Naive thymus-derived CD8-positive, alpha-beta T cell (primary cell): ENCODE data around the gene HOXD4. TPM values are rescaled to one million over a fixed set of nuclear protein-coding genes. Genes with fewer than 3 reads are reported as not detected.

Experiments
- ATAC-seq, 2 donors: fragments of 150-1000 bp; cut with Tn5 transposase in 1 of 2; sonication (Bioruptor Pico), chemical (Tn5 transposase) in 1 of 2; 1 replicate in 1 of 2; 2 replicates in 1 of 2; pipeline ENCODE4 v1.10.0; 2021; ENCODE audit warnings: mild to moderate bottlenecking in 2 of 2, moderate library complexity in 2 of 2
- POLR2A ChIA-PET: fragments of 350-600 bp; sonication (Branson Sonifier 250); formaldehyde crosslinking; loops from one replicate; lab custom pipeline; 2021; ENCODE audit warnings: antibody characterized with exemption; lab: Charles Lee
- DNase-seq, 10 donors: peaks; one replicate each; pipeline versions ENCODE4 v3.0.0 to v3.0.0-alpha.2; 2020 to 2022
- H3K27ac Mint-ChIP-seq, 10 donors: one replicate each; pipeline ENCODE4 v1.8.0; 2020 to 2022; ENCODE audit warnings: mild to moderate bottlenecking in 10 of 10, mixed read lengths in 10 of 10, moderate library complexity in 4 of 10, inconsistent platforms in 1 of 10
- H3K27me3 Mint-ChIP-seq, 5 donors: one replicate each; pipeline ENCODE4 v1.8.0; 2021 to 2022; ENCODE audit warnings: mixed read lengths in 5 of 5
- H3K36me3 Mint-ChIP-seq, 3 donors: one replicate each; pipeline ENCODE4 v1.8.0; 2020 to 2022; ENCODE audit warnings: mixed read lengths in 3 of 3, mild to moderate bottlenecking in 2 of 3, inconsistent platforms in 1 of 3
- H3K4me1 Mint-ChIP-seq, 4 donors: one replicate each; pipeline ENCODE4 v1.8.0; 2021 to 2022; ENCODE audit warnings: mixed read lengths in 4 of 4
- H3K4me3 Mint-ChIP-seq, 10 donors: one replicate each; pipeline ENCODE4 v1.8.0; 2020 to 2022; ENCODE audit warnings: mild to moderate bottlenecking in 10 of 10, mixed read lengths in 10 of 10, moderate library complexity in 6 of 10, inconsistent platforms in 1 of 10
- H3K9me3 Mint-ChIP-seq, 9 donors: one replicate each; pipeline ENCODE4 v1.8.0; 2020 to 2022; ENCODE audit warnings: mixed read lengths in 9 of 9, mild to moderate bottlenecking in 3 of 9, inconsistent platforms in 1 of 9, moderate library complexity in 1 of 9
- polyA plus RNA-seq, 3 donors: library from polyadenylated mRNA; unstranded; fragments of 300-500 nt; fragmentation: Illumina TruSeq; gene quantifications; one replicate each; pipeline ENCODE4 v1.2.3, GENCODE V29; 2021
- total RNA-seq, 8 experiments: library from RNA in 2 of 8; stranded (reverse) in 2 of 8; gene quantifications; one replicate each; pipeline ENCODE4 v1.2.3 and lab custom pipeline; 2021 to 2026

Gene HOXD4
- total and polyA plus RNA-seq, 5 experiments from 2014 or later, result not detected

DNA sequence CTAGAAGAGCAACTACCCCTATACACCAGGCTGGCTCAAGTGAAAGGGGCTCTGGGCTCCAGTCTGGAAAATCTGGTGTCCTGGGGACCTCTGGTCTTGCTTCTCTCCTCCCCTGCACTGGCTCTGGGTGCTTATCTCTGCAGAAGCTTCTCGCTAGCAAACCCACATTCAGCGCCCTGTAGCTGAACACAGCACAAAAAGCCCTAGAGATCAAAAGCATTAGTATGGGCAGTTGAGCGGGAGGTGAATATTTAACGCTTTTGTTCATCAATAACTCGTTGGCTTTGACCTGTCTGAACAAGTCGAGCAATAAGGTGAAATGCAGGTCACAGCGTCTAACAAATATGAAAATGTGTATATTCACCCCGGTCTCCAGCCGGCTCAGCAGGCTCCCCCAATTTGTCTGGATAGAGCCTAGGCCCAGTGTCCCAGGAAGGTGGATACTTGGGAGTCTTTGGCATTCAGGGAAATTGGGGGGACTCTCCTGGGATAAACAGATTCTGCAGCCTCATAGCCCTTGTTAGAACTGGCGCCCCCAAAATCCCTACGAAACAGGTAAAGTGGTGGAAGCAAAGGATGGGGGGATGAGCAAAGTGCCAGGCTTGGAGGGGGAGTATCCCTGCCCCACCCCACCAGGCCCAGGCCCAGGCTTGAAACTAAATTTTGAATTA, 2.5 kb upstream of the HOXD4 start:
- Mint-ChIP-seq H3K36me3 (no peaks in the 10 kb centered on the region), H3K27me3 (peaks cover 56 to 96% (median 79%) of the 10 kb centered on the region in 5 donors), H3K9me3 (peaks cover 0 to 7% (median 0%) of the 10 kb centered on the region in 9 donors), H3K4me1 (peaks cover 4 to 18% (median 11%) of the 10 kb centered on the region in 4 donors), H3K27ac (no peak overlapping the region), H3K4me3 (no peak overlapping the region)
- DNase-seq, result no peak
- ATAC-seq, result no peak
- POLR2A ChIA-PET, result no interaction called here

DNA sequence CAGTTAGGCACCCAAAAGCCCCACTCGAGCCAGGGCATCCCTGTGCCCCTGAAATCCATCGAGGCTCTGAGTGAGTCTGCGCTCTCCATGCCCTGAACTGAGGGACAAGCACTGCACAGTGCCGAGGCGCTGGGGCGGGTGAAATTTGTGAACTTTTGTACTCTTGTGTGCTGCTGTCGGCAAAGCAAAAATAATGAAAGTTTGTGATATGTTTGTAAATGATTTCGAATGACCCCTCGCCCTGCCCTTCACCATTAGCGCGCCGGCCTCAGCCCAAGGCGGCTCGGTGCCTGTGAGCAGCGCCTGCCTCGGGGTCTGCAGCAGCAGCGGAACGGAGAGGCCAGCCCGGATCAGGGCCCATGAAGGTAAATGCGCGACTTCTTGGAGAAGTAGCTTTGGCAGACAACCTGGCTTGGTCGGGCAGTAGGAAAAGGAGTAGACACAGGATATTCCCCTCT, 1.8 kb upstream of the HOXD4 start:
- ATAC-seq (no peak), DNase-seq (no peak)
- POLR2A ChIA-PET, result no interaction called here
- peaks cover 57 to 96% (median 82%) of the 10 kb centered on the region in 5 donors for H3K27me3 Mint-ChIP-seq
- peaks cover 4 to 18% (median 11%) of the 10 kb centered on the region in 4 donors for H3K4me1 Mint-ChIP-seq
- no peak overlapping the region for H3K27ac Mint-ChIP-seq
- H3K36me3 Mint-ChIP-seq, result no peaks in the 10 kb centered on the region
- H3K9me3 Mint-ChIP-seq, result peaks cover 0 to 7% (median 0%) of the 10 kb centered on the region in 9 donors
- H3K4me3 Mint-ChIP-seq, result peak overlapping the region in 1 of 10 donors; percentile 36

DNA sequence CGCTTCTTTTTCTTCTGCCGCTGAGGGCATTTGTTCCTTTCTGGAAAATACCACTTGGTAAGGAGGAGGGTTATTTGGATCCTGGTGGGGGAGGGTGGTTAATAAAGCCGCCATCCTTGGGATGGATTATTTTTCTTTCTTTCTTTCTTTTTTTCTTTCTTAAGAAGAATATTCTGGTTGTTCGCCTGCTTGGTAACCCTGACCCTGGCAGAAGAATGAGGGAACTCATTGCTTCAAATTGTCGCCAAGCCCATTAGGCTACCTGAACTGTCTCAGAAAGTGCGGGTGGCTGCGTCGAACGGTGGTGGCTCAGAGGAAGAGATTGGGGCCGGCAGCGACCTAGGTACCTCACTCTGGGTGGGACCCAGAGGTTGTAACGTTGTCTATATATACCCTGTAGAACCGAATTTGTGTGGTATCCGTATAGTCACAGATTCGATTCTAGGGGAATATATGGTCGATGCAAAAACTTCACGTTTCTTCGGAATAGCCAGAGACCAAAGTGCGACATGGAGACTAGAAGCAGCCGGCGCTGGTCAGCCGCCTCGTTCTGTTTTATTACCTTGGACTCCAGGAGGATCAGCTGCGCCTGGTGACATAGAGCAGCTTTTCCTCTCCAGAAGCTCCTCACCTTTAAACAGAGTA, 1.3 kb upstream of the HOXD4 start:
- H3K27me3 Mint-ChIP-seq, result peaks cover 55 to 96% (median 81%) of the 10 kb centered on the region in 5 donors
- POLR2A ChIA-PET, result no interaction called here
- DNase-seq, result no peak
- peaks cover 0 to 7% (median 0%) of the 10 kb centered on the region in 9 donors for H3K9me3 Mint-ChIP-seq
- H3K36me3 Mint-ChIP-seq, result no peaks in the 10 kb centered on the region
- peak overlapping the region in 1 of 10 donors; percentile 2 for H3K27ac Mint-ChIP-seq
- peaks cover 4 to 18% (median 11%) of the 10 kb centered on the region in 4 donors for H3K4me1 Mint-ChIP-seq
- ATAC-seq, result no peak
- H3K4me3 Mint-ChIP-seq, result peak overlapping the region in 2 of 10 donors; percentile 29 to 36

DNA sequence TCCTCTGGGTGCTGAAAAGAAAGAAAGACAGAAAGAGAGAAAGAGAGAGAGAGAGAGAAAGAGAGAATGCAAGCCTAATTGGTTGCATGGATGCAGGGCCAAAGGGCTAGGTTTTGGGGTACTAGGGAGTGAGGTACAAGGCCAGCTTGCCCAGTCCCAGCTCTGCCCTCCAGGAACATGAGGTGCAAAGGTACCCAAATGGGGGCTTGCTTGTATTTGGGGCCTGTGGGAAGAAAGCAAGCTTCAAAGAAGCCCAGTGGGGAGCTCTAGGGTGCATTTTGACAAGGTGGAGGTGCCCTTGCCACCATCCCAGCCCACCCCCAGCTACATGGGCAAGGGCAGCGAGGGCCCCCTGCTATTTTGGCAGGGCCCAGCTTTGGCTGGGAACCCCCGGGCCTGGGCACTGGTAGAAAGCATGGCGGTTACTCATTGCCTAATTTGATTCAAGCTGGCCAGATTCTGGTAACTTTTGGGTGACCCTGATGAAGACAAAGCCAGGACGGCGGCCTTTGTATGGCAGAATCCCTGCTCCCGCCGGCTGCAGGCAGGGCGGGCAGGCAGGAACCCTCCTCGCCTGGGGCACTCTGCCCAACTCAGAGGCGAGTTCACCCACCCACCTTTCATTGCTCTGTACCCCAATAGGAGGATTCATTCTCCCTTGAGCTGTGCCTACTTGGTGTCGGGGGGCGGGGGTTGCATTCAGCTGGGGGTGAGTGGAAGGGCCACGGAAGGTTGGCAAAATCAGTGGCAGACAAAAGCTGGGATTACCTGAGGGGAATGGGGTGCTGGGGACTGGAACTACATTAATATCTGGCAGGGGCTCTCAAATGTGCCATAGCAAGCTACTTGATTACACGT, 537 bp upstream of the HOXD4 start:
- Mint-ChIP-seq H3K27me3 (peaks cover 57 to 96% (median 81%) of the 10 kb centered on the region in 5 donors), H3K27ac (peak overlapping the region in 2 of 10 donors; percentile 2 to 76), H3K9me3 (peaks cover 0 to 4% (median 0%) of the 10 kb centered on the region in 9 donors), H3K36me3 (no peaks in the 10 kb centered on the region), H3K4me3 (peak overlapping the region in 2 of 10 donors; percentile 35 to 60), H3K4me1 (peaks cover 4 to 18% (median 11%) of the 10 kb centered on the region in 4 donors)
- ATAC-seq, result no peak
- DNase-seq, result no peak
- POLR2A ChIA-PET, result no interaction called here

DNA sequence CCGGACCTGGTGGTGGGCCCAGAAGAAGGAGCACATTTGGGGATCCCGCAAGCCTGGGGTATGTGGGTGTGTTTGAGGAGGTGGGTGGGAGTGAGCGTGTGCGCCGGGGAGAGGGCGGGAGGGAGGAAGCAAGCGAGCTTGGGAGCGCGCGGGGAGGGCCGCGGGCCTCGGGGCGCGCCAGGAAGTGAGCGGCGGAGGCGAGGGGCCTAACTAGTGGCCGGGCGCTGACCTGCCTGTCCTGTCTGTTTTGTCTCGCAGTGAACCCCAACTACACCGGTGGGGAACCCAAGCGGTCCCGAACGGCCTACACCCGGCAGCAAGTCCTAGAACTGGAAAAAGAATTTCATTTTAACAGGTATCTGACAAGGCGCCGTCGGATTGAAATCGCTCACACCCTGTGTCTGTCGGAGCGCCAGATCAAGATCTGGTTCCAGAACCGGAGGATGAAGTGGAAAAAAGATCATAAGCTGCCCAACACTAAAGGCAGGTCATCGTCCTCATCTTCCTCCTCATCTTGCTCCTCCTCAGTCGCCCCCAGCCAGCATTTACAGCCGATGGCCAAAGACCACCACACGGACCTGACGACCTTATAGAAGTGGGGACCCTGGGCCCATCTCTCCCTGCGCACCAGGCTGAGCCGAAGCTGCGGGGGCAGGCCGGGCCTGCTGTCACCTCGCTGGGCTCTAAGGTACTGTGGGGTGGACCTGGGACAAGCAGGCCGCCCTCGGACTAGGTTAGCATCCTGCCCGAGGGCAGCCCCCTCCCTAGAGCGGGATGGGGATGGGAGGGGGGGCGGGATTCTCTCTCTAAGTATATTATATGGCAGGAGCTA, 1.2 kb downstream of the HOXD4 start:
- ATAC-seq (no peak), DNase-seq (no peak)
- peaks cover 0 to 4% (median 0%) of the 10 kb centered on the region in 9 donors for H3K9me3 Mint-ChIP-seq
- peak overlapping the region in 5 of 10 donors; percentile 4 to 54 (median 24) for H3K4me3 Mint-ChIP-seq
- no peaks in the 10 kb centered on the region for H3K36me3 Mint-ChIP-seq
- H3K27ac Mint-ChIP-seq, result no peak overlapping the region
- peaks cover 50 to 96% (median 76%) of the 10 kb centered on the region in 5 donors for H3K27me3 Mint-ChIP-seq
- peaks cover 8 to 22% (median 11%) of the 10 kb centered on the region in 4 donors for H3K4me1 Mint-ChIP-seq
- POLR2A ChIA-PET, result no interaction called here

DNA sequence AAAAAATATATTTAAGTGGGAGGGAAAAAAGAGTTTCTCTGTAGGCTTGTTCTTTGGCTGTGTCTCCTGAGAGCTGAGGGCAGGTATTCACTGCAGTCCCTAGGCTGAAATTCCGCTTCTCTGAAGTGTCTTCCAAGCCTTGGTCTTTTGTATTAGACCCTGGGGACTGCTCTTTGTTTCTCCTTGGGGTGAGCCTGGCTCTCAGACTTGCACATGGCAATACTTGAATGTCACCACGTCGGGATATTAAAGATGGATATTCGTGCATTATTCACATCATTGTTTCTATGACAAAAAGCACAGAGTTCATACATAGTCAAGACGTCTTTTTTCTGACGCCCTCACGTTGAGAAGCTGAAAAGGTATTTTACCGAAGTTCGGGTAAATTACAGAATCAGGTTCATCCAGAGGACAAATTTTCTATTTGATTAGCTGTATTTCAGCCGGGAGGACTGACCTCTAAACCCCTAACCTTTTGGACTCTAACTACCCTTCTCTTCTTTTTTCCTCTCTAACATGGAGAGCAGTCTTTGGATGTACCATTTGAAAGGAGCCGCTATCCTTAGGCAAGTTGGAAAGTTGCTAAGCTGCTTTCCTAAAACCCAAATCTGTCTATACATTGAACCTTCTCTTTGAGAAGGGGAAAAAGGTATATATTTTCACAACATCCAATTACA, 3.4 kb downstream of the HOXD4 start:
- H3K27ac Mint-ChIP-seq, result no peak overlapping the region
- DNase-seq (no peak), ATAC-seq (no peak)
- no peak overlapping the region for H3K4me3 Mint-ChIP-seq
- peaks cover 12 to 28% (median 16%) of the 10 kb centered on the region in 4 donors for H3K4me1 Mint-ChIP-seq
- H3K9me3 Mint-ChIP-seq, result no peaks in the 10 kb centered on the region
- peaks cover 0 to 5% (median 0%) of the 10 kb centered on the region in 3 donors for H3K36me3 Mint-ChIP-seq
- POLR2A ChIA-PET, result no interaction called here
- H3K27me3 Mint-ChIP-seq, result peaks cover 41 to 88% (median 70%) of the 10 kb centered on the region in 5 donors

DNA sequence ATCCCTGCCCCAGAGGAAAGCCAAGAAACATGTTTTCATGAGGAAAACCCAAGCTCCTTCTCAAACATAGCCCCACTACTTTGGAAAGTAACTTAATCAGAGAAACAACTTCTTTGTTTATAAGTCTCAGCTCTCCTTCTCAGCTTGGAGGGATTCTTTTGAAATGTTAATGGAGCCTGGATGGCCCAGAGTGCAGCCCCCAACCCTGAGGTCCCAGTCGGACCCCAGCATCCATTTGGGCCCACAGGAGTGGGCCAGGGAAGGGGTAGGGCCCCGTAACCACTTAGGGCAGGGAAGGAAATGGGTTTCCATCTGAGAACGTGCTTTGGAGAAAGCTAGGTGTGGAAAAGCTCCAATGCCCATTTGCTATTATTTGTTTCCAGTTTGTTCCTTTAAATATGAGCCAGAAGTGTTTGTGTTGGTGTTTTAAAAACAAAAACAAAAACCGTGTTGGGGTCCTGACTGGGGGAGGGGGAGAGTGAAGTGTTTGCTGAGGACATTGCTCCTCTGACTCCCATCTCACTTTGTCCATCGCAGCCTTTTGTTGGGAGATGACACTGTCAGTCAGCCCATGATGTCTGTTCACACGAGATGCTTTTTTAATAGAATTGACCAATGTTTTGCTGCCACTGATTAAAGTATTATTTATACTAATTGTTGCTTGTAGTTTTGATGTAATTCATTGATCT, 4.2 kb downstream of the HOXD4 start:
- ATAC-seq (no peak), DNase-seq (no peak)
- POLR2A ChIA-PET, result no interaction called here
- Mint-ChIP-seq H3K27ac (no peak overlapping the region), H3K4me1 (peaks cover 9 to 30% (median 14%) of the 10 kb centered on the region in 4 donors), H3K9me3 (no peaks in the 10 kb centered on the region), H3K4me3 (no peak overlapping the region), H3K27me3 (peaks cover 35 to 85% (median 68%) of the 10 kb centered on the region in 5 donors), H3K36me3 (peaks cover 0 to 5% (median 0%) of the 10 kb centered on the region in 3 donors)

DNA sequence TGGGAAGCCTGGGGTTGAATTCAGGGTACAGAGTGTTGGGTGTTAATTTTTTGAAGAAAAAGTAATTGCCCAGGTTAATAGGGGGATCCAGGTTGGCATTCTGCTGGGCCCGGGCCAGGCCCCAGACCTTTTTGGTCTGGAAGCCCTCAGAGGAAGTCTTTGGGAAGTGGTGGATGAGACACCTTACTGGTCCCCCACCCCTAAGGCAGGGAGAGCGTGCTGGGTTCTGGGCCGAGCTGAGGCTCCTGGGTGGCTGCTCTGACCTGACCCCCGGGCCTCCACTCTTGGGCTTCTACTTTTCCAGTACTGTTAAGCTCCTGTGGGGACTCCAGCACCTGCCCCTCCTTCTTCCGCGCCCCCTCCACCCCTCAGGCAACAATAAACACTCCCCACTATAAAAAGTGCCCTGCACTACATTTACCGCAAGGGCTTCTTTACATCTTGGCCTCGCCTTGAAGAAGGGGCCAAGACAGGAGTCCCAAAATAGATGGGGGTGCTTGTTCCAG, 5.0 kb downstream of the HOXD4 start:
- ATAC-seq (no peak), DNase-seq (no peak)
- POLR2A ChIA-PET, result no interaction called here
- Mint-ChIP-seq H3K36me3 (peaks cover 0 to 5% (median 2%) of the 10 kb centered on the region in 3 donors), H3K4me3 (peak overlapping the region in 1 of 10 donors; percentile 13), H3K27me3 (peaks cover 35 to 85% (median 69%) of the 10 kb centered on the region in 5 donors), H3K27ac (no peak overlapping the region), H3K4me1 (peaks cover 12 to 35% (median 16%) of the 10 kb centered on the region in 4 donors), H3K9me3 (peaks cover 0 to 2% (median 0%) of the 10 kb centered on the region in 9 donors)

DNA sequence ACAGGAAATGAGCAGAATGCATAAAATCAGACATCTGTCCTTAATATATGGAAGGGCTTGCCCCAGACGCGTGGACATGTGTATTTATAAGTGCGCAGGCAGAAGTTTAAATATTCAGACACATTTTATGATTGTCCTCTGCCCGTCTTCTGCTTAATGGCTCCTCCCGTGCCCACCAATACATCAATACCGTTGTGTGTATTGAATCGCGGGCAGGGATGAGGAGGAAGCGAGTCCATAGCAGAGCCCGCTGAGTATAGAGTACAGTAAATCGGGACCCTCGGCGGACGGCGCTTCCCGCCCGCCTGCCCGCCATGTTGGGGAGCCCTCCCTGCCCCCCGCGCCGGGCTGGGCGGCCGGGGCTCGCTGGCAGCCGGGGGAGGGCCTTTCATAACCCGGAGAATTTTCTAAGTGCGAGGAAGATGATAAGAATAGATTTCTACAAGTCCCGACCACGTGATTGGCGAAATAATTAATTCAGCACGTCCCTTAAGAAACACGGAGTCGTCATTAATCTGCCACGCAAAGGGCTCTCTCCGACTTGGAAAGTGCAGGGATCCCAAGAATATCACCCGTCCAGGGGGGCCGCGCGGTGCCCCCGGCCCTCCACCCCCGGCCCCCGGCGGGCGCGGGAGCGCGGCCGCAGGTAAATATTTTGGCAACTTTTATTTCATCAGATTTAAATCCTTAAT, 5.6 kb downstream of the HOXD4 start, which contains the start of gene HOXD3:
Gene HOXD3, plus strand, starts transcription at position 501 of the 692 bp plus-strand sequence. CDS start 11,808 bp downstream, outside the sequence.
- Mint-ChIP-seq H3K27ac (peak within 1 kb of the TSS in 2 of 10 donors; percentile 50 to 56), H3K4me3 (peak within 1 kb of the TSS in 9 of 10 donors; percentile 1 to 81 (median 66))

More for the DNA sequence above, 5.6 kb downstream of the HOXD4 start, which contains the start of gene HOXD3:
- DNase-seq, result no peak
- Mint-ChIP-seq H3K36me3 (peaks cover 2 to 5% (median 3%) of the 10 kb centered on the region in 3 donors), H3K9me3 (peaks cover 0 to 2% (median 0%) of the 10 kb centered on the region in 9 donors), H3K27me3 (peaks cover 37 to 87% (median 72%) of the 10 kb centered on the region in 5 donors), H3K4me1 (peaks cover 12 to 33% (median 16%) of the 10 kb centered on the region in 4 donors)
- POLR2A ChIA-PET, result no interaction called here
- ATAC-seq, result no peak
